ENCODE data around the gene TOM1L1.
A peak's percentile ranks its signal among the peaks of the same experiment; 100 is the strongest.
"Not testable (repeated sequence)": the region's sequence is repeated elsewhere in the genome, so short reads cannot be mapped to it uniquely, and the experiment has no call there.

Gene TOM1L1, protein sequence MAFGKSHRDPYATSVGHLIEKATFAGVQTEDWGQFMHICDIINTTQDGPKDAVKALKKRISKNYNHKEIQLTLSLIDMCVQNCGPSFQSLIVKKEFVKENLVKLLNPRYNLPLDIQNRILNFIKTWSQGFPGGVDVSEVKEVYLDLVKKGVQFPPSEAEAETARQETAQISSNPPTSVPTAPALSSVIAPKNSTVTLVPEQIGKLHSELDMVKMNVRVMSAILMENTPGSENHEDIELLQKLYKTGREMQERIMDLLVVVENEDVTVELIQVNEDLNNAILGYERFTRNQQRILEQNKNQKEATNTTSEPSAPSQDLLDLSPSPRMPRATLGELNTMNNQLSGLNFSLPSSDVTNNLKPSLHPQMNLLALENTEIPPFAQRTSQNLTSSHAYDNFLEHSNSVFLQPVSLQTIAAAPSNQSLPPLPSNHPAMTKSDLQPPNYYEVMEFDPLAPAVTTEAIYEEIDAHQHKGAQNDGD

DNA sequence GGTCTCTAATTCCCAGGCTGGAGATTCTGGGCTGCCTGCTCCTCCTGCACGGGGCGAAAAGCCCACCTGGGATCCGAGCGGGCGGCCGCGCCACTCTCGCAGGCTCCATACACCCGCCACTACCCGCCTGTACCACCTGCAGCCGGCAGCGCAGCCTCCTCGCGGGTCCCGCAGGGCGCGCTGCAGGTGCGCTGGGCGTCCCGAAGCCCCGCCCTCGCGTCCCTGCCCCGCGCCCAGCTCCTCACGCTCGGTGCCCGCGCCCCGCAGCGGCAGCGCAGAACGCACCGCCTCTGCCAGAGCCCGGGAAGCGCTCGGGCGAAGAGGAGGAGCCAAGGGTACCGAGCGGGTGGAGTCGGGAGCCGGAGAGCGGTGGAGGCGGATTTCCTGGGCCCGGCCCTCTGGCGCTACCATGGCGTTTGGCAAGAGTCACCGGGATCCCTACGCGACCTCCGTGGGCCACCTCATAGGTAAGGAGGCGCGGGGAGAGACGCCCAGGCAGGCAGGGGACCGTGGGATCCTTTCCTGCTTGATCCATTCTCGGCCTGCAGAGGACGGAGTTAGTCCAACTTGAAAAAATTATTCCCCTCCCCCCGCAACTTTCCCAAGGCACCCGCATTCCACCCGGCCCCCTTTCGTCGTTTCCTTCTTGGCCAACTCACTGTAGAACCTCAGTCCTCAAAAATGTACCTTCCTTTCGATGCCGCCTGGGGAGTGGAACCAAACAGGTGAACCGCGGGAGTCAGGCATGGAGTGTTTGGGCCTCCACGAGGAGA lies at the start of gene TOM1L1:
TSS of gene TOM1L1 (plus strand) at position 396 of the 773 bp plus-strand sequence. CDS start at position 410, 14 bp downstream.
- peak; percentile 64 to 74 for DNase-seq

DNA sequence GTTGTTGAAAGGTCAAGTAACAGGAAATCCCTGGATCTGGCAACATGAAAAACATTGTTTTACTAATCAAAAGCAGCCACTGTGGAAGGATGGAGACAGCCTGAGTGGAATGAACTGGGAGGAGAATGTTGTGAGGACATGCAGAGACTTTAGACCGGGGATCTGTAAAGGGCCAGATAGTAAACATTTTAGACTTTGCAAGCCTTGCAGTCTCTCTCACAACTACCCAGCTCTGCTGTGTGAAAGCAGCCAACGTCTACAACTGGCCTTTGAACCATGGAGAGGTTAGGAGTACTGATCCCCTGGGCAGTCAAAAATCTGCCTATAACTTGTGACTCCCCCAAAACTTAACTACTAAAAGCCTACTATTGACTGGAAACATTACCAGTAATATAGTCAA lies 41.5 kb upstream of the TOM1L1 start:
- no peak for DNase-seq

DNA sequence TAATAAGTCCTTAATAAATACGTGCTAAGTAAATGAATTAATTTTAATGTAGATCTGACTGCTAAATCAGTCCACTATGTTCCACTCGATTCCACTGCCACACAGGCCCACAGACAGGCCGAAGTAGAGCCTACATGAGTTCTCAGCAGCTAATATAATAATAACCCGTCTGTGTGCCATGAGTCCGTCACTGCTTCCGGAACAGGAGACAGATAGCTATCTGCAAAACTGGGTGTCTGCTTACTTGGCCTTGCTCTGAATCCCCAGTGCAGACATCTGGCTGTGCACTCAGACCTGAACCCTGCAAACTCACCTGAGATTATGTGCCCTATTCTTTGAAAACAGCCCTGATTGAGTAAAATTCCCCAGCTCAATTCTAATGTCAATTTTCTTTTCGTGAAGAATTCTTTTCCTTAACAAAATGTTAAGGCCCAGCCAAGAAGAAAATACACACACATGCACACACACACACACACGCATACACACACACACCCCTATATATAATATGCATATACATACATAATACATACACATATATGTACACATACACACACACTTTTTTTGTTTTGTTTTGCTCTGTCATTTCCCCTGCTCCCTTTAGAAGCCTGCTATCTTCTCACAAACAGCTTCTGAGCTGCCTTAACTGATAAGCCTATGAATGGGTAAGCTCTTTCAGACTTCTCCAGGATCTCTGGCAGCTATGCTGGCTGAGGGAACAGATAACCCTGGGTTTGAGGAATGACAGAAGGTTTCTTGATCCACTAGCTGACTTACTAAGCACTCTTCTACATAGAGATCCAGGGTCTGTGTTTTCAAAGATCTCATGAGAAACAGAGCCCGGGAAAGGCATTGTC lies 39.8 kb upstream of the TOM1L1 start:
- no peak for DNase-seq

DNA sequence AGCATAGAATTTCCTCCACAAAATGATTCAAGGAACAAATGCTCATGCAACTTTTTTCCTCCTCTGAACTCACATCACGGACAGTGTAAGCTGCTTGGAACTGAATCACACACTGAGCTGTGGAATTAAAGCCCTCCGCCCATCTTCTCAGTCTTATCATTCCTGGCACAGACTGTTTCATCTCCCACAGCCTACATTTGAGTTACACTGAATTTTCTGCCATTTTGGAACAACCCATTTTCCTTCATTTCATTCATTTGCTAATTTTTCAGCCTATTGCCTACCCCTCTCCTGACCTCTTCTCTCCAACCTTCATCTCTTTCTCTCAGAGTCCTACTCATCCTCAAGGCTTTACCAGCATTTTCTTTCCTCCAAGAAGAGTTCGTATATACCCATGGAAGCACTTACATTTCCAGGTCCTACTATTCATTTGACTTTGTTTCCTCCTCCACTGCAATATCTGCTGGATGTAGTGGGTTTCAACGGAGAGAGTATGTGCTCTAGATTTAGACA lies 39.1 kb upstream of the TOM1L1 start:
- no peak for DNase-seq

DNA sequence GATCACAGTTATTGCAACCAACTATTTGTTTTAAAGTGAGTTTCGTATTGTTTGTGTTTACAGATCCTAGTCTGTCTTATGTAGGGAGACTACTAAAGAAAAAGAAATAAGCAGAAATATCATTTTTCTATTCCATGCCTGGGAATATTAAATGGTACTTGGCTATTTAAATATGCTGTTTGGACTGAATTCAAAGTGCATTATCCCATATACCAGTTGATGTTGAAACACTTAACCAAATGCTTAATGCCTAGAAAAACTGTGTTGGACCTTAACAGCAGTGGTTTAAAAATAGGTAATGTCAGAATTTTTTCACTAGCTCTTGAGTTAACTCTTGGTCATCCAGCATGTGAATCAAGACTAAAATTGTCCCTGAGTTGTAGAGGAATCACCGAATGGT lies 37.5 kb upstream of the TOM1L1 start:
- no peak for DNase-seq

DNA sequence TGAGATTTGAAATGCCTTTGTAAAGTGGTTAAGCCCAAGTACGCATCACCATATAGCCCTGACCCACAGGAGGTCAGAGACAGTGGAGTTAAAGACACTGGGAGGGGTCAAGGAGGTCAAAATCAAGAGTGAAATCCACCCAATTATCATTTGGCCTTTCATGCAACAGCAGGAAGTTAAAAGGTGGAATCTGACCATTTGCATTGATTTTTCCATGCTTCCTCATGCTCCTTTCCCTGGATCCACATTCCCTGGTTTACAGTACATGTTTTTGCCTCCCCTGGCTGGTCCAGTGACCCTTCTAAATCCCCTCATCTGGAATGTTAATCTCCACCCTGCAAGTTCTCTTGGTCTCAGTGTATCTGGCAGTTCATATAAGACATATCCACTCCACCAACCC lies 36.6 kb upstream of the TOM1L1 start:
- DNase-seq: no peak

DNA sequence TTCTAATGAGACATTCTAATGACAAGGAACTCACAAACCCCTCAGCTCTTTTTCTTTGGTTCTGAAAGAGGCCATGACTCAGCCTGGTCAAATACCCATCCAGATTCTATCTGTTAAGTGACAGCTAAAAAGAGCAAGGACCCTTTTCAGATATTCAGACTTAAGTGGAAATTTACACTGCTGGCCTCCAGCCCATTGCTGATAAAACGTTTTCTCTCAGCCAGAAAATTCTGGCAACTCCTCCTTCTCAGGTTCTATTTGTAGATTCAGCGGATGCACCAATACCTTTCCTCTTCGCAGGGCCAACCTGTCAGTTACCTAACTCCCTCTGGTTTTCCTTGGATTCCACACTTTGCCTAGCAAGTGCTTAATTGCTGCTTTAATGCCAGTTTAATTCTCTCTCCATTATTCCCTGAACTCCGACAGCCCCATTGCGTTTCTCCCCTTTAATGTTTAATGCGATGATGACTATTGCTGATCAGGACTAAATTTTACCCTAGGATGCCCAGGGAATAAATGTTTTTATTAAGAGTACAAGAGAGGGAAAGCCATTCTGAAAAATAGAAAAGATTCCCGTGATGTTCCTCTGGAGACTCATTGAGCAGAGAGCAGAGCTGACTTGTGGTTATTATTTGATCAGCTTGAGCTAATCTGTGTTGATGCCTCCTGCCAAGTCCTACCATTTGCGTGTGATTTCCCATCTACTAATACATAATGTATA lies 35.9 kb upstream of the TOM1L1 start:
- no peak for DNase-seq

DNA sequence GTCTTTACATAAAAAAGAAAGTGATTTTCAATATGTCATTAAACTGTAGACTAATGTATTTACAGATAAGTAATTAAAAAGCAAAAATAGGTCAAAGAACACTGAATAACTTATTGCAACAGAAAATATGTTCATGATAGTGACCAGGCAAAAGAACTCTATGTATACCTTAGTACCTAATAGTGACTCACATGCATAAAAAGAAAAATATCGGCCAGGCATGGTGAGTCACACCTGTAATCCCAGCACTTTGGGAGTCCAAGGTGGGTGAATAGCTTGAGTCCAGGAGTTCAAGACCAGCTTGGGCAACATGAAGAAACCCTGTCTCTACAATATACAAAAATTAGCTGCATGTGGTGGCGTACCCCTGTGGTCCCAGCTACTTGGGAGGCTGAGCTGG lies 33.0 kb upstream of the TOM1L1 start:
- DNase-seq: no peak

DNA sequence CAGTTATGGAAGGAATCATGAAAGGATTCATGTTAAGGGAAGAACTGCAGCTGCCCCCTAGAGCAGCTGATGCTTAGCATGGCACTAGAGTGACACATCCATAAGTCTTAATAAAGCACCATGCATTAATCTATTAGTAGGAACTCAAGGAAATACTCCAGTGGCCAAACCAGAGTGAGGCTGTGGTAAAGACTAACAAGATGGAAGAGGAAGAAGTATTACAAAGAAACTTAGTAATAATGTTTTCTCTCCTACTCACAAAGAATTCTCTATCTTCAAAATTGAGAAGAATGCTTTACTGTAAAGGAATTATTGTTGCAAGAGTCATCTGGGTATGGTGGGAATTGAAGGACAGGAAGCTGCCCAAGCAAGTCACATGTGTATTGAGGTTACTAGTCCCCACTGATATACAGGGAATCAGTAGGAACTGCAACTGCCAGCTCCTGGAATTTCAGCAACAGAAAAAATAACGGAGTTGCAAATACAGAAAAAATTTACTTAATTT lies 29.9 kb upstream of the TOM1L1 start:
- DNase-seq: no peak

DNA sequence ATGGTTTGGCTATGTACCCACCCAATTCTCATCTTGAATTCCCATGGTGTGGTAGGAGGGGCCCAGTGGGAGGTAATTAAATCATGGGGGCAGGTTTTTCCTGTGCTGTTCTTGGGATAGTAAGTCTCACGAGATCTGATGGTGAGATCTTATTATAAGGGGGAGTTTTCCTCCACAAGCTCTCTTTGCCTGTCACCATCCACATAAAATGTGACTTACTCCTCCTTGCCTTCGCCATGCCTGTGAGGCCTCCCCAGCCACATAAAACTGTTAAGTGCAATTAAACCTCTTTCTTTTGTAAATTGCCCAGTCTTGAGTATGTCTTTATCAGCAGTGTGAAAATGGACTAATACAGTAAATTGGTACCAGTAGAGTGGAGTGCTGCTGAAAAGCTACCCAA lies 24.7 kb upstream of the TOM1L1 start:
- DNase-seq: not testable (repeated sequence)

DNA sequence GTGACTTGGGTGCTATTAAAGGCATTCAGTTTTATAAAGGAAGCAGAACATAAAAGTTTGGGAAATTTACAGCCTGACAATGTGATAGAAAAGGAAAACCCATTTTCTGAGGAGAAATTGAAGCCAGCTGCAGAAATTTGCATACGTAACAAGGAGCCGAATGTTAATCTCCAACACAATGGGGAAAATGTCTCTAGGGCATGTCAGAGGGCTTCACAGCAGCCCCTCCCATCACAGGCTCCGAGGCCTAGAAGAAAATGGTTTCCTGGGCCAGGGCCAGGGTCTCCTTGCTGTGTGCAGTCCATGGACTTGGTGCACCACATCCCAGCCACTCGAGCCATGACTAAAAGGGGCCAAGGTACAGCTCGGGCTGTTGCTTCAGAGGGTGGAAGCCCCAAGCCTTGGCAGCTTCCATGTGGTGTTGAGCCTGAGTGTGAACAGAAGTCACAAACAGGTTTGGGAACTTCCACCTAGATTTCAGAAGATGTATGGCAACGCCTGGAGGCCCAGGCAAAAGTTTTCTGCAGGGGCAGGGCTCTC lies 23.9 kb upstream of the TOM1L1 start:
- DNase-seq: no peak

DNA sequence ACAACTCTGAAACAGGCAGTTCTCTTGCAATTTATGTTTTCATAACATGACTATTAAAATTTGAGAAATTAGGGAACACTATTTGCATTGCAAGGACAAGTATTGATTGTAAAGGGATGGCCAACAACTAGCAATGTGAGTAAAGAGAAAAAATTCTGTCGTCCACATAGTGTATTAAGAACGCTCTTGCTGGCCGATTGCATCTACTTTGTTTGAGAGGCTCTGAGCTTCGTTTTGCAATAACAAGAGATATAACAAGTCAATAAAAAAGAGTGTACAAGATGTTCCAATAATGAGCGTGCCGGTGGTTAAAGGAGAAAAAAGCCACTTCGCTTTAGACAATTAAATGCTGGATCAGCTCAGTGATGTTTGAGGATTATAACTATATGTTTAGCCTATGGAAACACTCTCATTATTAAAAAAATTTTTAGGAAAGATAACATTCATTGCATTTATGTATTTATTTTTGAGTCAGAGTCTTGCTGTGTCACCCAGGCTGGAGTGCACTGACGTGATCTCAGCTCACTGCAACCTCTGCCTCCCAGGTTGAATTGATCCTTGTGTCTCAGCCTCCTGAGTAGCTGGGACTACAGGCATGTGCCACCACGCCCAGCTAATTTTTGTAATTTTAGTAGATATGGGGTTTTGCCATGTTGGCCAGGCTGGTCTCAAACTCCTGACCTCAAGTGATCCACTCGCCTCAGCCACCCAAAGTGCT lies 19.2 kb upstream of the TOM1L1 start:
- no peak for DNase-seq

DNA sequence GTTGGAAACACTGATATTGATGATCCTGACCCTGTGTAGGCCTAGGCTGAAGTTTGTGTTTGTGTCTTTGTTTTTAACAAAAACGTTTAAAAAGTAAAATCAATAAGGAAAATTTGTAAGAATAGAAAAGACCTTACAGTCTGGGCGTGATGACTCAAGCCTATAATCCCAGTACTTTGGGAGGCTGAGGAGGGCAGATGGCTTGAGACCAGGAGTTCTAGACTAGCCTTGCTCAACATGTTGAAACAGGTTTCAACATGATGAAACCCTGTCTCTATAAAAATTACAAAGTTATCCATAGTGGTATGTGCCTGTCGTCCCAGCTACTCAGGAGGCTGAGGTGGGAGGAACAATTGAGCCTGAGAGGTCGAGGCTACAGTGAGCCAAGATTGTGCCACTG lies 18.3 kb upstream of the TOM1L1 start:
- no peak for DNase-seq

DNA sequence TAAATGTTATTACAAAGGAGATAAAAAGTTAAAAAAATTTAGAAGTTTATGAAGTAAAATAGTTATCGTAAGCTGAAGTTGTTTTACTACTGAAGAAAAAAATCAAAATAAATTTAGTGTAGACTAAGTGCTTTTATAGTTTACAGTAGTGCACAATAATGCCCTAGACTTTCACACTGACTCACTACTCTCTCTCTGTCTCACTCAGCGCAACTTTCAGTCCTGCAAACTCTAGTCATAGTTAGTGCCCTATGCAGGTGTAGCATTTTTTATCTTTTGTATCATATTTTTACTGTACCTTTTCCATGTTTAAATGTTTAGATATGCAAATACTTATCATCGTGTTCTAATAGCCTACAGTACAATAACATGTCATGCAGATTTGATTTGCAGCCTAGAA lies 17.7 kb upstream of the TOM1L1 start:
- DNase-seq: no peak

DNA sequence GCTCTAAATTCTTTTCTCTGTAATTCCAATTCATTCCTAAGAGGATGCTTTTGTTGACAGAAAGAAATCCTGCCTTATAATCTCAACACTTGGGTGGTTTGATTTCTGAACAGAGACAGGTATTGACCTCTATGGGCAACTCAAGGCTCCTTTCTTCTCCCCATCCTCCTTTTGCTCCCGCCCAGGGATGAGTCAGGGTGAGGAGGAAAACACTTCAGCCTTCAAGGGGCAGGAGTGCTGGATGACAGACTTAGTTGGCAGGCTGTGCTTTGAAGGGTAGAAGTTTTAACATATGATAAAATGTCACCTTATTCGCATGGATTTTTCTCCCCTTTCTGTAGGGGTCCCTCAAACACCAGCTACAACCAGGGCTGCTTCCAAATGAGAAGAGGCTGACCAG lies 16.7 kb upstream of the TOM1L1 start:
- DNase-seq: no peak

DNA sequence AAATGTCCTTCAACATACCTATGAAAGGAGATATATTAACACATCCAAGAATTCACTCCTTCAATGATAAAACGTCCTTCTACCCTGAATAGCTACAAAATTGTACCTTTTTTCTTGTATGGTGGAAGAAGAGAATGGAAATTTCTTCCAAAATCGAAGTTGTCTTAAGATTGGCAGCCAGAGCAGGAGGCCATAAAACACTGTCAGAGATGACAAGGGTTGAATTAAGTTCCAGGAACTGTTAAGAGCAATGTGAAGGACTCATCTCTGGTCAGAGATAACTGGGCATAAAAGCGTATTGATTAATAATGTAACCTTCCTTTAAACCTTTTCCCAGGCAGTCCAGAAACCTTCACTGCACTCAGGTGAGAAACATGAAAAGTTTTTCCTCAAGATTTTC lies 12.9 kb upstream of the TOM1L1 start:
- DNase-seq: no peak

DNA sequence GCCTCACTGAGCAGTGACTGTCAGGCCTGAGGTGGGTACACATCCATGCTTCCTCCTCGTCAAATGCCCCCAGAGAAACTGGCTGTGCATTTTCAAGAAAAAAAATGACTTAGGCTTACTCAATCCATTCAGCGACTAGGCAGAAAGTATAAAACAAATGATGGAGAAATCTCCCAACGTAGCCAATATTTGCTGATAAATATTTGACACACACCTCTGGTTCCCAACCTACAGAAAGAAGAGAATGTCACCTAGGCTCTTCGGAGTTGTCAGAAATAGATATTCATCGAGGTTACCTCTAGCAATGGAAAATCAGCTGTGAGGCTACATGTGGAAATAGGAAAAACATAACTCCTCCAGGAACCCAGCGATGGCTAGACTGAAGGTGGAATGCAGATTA lies 12.4 kb upstream of the TOM1L1 start:
- DNase-seq: no peak

DNA sequence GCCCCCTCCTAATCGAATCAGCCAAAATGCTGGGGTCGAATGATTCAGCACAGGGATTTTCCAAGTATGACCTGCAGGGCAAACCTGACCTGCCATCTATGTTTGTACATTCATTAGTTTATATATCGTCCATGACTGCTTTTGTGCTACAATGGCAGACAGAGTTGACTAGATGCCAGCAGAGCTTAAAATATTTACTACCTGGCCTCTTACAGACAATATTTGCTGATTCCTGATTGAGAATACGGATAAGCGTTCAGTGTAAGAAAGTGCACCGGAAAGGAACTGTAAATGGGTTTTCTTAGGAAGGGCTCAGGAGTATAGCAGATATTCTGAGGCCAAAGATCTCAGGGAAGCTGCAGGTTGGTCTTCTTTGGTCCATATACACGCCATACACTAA lies 11.7 kb upstream of the TOM1L1 start:
- no peak for DNase-seq

DNA sequence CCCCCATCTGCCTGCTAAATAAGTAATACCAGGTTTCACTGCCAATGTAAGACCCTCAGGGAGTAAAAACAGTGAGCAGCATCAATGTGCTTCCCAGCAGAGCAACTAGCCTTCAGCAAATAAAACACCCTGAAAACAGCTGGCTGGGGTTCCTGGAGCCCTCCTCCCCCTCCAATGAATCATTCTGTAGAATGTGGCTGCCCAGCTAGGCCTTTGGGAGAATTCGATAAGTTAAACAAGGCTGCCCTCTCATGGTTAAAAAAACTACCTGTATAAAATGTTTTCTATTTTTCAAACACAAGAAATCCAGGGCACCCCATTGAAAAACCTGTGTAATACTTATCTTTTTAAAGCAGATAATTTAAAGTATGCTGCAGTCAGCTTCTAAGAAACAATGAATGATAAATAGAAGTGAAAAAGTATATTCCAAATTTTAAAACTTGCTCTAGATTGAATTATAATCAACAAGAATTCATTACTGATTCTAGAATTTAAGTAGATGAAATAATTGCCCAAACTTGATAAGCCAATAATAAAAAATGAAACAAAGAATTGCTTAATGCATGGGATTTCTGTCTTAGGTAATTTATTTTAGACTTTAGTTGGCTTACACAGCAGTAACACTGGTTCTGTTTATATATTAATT lies 9.4 kb upstream of the TOM1L1 start:
- peak in 1 of 2 experiments; percentile 28 for DNase-seq

DNA sequence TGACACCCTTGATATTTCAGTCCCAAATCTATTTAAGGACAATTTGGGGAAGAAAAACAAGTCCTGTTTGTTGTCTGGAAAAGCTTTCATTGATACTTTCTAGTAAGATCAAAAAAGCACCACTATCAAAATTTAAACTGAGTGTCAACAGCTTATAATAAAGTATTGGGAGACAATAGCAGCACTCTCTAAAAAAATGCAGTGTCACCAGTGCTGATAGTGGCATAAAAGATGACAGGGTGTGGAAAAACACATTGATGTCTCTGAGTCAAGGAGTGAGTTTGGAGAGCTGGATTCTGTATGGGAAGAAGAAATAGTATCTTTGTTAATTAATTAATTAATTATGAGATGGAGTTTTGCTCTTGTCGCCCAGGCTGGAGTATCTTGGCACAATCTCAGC lies 8.3 kb upstream of the TOM1L1 start:
- no peak for DNase-seq

DNA sequence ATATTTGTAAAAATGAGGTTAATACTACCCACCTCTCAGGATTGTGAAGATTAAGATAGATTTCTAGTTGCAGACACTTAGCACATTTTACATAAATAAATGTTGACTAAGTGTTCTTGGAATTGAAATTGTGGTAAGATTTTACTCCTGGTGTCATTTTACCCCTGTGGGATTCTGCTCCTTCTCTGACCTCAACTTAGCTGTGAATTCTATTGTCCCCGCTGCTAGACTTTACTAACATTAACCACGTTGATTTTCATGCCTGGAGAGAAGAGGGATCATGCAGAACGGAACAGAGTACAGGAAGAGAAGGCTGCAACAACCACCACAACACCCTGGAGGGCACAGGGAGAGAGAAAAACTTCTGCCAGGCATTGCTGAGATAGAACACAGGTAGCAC lies 2.1 kb upstream of the TOM1L1 start:
- no peak for DNase-seq

Measured in SW 1271 (cell line).